CD1c-positive myeloid dendritic cell (primary cell): ENCODE results near the gene TAOK1.
"Not testable (repeated sequence)": the region's sequence is repeated elsewhere in the genome, so short reads cannot be mapped to it uniquely, and the experiment has no call there.

Source experiments
- DNase-seq: peaks from one replicate; pipeline ENCODE4 v3.0.0-alpha.2; 2016; ENCODE audit errors: extremely low spot score

Gene TAOK1

DNA sequence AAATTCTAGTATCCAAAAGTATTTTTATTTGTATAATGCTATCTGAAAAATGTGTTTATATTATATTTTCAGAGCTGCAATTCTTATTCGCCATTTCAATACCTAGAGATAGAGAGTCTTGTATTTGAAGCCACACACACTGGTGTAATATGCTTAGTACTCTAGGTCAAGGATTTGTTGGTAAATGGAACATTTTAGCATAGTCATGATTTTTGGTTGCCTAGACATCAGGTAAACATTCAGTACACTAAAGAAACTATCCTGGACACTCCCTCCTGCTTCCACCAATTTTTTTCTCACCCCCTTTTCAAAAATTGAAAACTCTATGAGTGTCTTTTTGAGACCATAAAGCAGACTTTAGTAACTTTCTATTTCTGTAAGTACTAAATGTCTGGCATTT lies 155.9 kb downstream of the TAOK1 start:
- DNase-seq: no peak

DNA sequence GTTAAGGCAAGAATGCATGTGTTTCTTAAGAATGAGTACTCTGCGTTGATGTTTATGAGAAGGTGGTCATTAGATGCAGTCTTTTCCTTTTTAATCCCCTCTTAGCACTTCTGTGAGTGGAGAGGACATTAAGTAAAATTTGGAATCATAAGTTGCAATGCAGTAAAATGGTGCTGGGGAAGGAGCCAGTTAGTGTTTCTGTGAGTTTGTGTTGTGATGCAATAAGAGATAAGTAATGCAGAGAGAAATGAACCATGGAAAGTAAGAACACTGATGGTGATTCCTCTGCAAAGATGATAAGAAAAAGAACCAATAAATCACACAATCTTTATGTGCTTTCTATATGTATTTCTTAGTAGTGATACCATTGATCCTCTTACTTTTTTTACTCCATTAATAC lies 156.7 kb downstream of the TAOK1 start:
- no peak for DNase-seq

DNA sequence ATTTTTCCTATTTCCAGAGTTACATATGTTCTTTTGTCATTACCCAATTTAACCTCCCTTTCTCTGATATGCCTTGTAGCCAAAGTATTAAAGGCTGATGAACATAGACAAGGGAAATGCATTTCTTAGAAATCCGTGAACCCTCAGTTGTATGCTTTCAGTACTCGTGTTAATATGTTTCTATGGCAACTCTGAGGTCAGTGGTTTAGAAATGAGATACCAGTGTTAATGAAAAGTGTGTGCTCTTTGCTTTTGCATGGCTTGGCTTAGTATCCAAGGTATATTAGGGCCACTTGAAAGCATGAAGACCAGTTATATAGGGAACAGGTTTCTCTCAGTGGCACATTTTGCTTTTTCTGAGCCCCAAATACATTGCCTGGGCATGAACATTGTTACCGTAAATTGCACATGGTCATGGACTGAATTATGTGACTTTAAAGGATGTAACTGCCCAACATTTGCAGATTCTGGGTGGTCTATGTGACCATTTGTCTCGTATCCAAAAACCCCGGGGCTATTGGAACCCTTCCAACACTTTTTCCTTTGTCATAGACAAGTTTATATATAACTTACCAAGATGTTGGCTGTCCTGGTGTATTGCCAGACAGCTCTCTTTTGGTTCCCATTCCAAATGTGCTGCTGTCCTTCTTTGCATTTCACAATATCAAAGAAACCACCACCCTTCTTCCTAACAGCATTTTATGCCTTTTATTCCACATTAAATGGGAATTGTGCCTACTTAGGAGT lies 159.2 kb downstream of the TAOK1 start:
- DNase-seq: no peak

DNA sequence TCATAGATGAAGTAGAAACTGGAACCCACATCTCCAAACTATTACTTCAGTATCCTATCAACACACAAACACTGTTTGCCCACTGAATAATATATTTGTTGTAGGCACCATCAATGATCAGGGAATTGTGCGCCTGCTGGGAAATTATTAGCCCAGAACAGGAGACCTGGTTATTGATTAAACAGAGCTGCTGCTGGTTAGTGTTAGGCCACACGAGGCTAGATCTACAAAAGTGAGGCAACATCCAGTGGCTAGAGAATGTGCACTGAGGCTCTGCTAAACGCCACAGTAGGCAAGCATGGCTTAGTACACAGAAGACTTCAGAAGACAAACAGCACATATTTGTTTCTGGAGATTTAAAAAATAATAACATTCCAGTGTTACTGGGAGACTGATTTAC lies 165.7 kb downstream of the TAOK1 start:
- DNase-seq: no peak

DNA sequence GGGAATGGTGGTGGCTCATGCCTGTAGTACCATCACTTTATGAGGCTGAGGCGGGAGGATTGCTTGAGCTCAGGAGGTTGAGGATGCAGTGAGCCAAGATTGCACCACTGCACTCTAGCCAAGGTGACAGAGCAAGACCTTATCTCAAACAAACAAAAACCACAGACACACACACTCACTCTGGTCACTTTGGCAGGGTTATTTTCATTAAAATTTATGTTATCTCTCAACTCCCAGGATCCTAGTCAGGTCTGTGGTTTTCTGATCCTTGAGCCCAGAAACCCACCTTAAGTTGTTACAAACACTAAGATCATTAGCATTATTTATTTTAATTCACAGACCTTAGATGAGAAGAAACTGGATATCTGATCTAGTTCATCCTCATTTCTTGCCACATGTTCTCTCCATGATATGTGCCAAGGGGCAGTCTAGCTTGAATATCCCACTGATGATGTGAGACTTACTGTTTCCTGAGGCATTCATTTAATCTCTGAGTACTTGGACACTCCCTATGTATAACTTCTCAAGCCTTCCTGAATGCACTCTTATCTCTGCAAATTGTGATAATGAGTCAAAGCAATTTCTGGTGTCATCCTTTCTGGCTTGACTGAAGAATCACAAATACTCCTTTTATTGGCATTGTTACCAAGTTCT lies 167.0 kb downstream of the TAOK1 start:
- no peak for DNase-seq

DNA sequence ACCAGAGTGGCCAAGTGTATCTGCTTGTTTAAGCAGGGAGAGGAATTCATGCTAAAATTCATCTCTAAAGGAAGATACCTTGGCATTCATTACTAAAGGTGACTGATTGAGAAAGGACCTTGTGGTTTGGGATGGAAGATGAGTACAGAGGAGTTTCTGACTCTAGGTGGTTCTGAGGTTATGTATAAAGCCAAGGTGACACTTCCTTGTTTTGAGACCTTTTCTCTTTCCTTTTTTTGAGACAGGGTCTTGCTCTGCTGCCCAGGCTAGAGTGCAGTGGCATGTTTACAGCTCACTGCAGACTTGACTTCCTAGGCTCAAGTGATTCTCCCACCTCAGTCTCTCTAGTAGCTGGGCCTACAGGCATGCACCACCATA lies 167.6 kb downstream of the TAOK1 start:
- no peak for DNase-seq

DNA sequence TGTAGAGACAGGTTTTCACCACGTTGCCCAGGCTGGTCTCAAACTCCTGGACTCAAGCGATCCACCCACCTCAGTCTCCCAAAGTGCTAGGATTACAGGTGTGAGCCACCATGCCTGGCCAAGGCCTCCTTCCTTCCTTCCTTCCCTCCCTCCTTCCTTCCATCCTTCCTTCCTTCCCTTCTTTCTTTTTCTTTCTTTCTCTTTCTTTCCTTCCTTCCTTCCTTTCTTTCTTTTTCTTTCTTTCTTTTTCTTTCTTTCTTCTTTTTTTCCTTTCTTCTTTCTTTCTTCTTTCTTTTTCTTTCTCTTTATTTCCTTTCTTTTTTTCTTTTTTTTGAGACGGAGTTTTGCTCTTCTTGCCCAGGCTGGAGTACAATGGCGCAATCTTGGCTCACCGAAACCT lies 168.0 kb downstream of the TAOK1 start:
- DNase-seq: not testable (repeated sequence)

DNA sequence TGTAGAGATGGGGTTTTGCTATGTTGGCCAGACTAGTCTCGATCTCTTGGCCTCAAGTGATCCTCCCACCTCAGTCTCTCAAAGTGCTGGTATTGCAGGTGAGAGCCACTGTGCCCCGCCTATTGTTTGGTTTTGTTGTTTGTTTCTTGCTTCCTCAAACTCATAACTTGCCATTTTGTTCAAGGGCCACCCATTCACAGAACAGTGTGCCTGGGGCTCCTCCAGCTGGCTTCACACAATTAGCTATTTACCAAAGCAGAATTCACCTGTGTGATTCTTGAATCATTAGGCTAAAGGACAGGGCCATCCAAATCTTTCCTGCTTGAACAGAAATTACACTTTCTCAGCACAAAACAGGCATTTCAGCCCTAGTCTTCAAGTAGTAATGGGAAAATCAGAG lies 169.5 kb downstream of the TAOK1 start:
- DNase-seq: no peak

DNA sequence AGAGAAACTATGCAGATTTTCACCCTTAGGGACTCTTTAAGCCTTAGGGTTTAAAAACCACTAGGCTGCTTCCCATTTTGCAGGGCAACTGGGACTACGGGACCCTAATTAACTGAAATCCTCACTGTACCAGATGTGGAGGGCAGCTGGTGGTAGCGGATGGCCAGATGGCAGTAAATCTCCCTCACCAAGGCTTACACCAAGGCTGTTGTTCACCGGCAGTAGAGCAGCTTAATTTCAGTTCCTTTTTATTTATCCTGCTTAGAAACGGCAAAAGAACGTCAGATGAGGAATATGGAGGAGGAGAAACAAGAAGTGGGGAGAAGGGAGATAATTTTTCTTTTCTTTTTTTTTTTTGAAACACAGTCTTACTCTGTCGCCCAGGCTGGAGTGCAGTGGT lies 170.2 kb downstream of the TAOK1 start:
- peak; percentile 84 for DNase-seq

DNA sequence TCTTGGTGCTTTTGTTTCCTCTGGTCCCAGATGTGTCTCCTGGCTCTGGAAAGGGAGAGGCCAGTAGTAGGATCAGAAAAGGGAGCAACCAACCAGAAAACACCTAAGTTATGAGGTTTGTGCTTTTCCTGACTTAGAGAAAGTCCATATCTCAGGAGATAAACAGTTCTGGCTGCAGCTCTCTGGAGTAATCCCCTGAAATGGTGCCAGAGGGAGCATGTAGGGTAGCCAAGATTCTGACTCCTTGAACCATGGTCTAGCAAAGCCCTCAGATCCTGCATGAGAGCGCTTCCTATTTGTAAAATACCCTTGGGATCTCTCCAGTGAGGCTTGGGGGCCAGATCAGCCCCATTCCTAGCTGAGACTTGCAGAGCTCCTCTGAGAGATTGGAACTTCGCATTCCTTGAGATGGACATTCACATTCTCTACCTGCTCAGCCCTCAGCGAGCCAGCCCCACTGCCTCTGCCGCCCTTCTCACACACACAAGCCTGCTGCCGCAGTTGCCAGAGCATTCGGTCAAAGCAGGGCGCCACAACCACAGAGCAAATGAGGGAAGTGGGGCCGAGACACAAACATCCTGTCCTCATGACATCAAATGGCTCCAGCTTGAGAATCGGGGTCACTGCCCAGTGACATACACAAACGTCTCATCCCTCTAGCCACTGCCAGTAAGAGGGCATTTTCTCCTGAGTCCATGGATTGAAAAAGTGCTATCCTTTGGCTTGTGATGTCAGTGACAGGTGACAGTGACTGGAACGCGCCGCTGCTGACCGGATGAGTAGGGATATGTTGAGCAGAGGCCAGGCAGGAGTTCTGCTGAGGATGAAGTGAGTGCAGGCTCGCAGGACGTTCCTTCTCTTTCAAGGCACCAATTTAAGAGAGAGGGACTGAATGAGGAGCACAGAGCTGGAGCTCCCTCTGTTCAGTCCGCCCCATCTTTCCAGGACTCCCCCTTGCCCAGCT lies 171.7 kb downstream of the TAOK1 start:
- DNase-seq: peak; percentile 63

DNA sequence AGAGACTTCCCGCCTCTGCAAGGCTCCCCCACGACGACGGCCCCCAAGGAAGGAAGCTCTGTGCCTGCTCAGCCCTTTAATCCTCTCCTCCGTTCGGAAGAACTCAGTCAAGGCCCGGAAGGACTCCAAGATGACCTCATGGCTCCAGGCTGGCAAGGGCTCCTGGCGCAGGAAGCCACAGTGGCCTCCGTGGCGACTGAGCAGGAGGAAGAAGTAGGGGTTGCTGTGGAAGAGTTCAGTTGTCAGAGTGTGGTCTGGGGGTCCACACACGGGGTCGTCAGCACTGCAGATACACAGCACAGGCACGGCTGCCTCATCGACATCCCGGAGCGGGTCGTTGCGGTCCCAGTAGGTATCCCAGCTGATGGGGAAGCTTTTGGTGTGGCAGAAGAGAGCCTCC lies 172.5 kb downstream of the TAOK1 start:
- DNase-seq: peak; percentile 16

DNA sequence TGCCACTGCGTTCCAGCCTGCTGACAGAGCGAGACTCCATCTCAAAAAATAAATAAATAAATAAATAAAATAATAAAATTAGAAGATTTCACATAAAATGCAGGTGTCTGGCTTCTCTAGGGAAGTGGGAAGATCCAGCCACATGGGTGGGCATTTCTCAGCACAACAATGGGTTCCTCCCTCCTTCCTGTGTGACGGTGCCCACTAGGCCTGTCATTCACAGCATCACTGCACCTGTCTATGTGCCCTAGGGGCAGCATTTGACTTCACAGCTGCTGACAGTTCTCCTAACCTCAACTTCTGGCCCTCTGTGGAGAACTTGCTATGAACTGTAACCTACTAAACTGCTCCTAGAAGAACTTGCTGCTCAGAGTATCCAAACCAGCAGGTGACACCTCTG lies 173.7 kb downstream of the TAOK1 start:
- no peak for DNase-seq

DNA sequence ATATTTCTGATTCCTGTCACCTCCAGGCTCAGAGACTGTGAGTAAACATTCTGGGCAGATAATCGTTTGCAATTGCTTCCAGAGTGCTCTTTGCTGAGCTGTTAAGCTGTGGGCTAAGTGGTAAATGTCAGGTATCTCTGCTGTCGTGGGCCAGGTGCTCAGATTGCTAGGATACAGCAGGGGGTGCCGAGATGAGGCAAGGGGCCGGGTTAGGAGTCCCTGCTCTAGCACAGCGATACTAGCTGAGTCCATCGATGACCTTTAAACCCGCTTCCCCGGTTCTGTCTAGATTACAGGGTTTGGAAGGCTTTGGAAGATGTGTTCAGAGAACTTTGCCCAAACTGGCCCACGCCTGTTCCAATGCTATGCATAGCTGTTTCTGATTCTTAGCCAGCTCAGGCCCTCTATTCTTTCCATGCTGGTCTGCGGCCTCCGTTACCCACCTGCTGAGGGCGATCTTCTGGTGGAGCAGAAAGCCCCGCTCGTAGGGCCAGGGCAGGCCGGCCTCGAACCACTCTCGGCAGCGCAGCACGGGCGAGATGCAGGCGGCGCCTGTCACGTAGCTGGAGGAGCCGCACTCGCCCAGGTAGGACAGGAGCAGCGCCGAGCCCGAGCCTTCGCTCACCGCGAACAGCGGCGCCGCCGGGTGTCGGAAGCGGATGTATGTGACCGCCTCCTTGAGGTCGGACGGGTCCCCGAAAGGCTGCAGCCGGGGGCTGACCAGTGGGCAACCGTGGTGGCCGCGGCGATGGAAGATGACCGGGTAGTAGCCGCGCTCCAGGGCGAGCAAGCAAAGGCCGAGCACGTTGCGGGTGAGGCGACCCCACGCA lies 175.7 kb downstream of the TAOK1 start:
- peak; percentile 46 for DNase-seq

DNA sequence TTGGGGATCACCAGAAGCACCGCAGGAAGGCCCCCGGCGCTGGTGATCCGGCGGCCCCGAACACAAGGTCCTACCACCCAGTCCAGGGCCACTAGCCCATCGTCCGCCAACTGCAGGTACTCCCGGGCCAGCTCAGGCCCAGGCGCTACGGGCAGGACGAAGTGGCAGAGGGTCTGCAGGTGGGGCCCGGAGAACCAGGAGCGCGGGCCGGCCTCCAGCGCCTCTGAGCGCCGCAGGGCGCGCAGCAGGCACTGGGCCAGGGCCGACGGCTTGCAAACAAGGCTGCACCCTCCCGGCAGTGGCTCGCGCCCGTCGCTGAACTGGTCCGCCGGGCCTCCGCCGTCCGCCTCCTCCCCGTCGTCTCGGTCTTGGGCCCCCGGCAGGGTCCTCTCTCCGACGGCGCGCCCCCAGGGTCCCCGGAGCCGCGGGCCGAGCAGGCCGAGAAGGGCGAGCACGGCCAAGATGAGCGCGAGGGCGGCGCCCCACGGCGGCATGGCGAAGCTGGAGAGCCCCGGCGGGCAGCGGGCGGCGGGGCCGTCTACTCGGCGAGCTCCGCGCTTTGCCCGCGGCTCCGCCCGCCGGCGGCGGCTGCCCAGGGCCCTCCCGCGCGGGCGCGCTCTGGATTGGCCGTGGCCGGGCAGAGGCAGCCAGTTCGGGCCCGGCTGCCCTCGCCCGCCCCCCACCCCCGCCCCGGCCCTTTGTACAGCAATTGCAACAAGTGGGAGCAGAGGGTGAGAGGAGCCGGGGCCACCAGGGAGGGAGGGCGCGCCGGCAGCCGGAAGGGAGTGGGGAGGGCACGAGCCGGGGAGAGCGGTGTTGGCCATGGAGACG lies 176.5 kb downstream of the TAOK1 start, which contains the start of gene ABHD15:
TSS of gene ABHD15 (minus strand) at position 565 of the 831 bp plus-strand sequence. CDS start at position 494, 71 bp downstream.
- peak; percentile 91 for DNase-seq

DNA sequence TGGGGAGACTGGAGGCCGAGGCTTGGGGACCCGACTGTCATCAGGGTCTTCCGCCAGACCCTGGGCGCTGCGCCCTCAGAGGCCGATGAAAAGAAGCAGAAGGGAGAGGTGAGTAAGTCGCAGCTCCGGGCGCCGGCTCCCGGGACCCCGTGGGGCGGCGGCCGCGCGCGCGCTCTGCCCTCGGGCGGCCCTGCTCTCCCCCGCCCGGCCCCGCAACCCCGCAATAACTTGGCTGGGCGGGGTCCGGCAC lies 177.1 kb downstream of the TAOK1 start:
- DNase-seq: no peak

DNA sequence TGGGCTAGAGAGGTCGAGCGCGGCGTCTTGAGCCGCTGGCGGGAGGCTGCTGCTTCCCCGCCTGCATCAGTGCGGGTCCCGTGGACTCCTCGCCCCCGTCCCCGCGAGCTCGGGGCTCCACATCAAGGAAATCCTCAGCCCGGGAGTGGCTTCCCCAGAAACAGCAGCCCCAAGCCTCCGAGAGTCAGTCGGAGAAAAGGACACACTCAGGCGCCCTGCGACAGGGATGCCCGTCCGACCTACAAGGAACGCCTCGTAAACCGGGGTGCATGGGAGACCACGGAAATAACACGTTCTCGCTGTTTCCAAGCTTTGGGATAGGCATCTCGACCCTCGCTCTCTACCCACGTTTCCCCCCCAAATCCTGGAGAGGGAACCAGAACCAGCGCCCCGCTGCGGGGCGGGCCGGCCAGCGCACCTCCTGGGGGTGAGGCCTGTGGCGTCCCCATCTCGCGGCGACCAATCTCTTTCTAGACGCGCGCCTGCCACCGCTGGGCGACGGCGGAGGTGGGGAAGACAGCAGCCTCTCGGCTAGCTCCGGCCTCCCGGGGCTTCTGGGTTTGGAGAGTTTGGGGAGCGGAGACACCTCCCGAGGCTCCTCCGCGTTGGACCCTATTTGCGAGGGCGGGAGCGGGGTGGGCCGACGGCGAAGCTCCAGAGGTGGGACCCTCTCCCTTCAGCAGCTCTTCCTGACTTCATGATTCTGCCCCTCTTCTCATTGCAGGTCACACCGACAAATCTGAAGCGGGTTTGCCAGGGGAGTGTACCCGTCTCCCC lies 177.6 kb downstream of the TAOK1 start:
- DNase-seq: peak; percentile 72

DNA sequence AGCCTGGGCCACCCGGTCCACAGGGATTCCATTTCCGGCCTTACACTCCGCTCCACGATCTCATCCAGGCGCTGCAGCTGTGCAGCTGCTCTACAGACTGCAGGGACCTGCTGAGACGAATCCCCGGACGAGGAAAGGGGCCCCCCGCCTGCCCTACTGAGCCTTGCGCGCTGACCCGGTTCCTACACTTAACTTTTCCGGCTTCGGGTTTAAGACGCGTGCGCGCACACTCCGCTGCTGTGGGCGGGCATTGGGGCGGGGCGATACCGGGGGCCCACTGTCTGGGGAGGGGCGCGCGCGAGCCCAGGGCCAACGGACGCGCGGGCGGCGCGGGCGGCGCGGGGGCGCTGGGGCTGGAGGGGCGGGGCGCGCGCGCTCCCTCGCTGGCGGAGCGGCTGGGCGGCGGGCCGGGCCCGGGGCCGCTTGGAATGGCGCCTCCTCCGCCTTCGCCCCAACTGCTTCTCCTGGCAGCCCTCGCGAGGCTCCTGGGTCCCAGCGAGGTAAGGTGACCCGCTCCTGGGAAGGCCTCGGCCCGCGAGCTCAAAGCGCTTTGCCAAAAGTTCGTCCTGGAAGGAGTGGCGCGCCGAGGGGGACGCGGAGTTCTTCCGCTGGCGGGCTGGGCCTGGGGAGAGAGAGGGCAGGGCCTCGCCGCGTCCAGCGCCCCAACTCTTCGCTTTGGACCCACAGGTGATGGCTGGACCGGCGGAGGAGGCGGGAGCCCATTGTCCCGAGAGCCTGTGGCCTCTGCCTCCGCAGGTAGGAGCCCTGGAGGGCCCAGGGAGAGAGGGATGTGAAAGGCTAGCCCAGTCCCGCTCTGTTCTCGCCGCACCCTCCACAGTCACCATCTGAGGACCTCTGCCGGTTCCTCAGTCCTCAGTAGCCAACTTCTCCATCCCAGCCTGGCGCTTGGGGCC lies 178.4 kb downstream of the TAOK1 start, which contains the start of gene TP53I13:
TSS of gene TP53I13 (plus strand) at position 371 of the 914 bp plus-strand sequence. CDS start at position 429, 58 bp downstream.
- DNase-seq: peak; percentile 85

DNA sequence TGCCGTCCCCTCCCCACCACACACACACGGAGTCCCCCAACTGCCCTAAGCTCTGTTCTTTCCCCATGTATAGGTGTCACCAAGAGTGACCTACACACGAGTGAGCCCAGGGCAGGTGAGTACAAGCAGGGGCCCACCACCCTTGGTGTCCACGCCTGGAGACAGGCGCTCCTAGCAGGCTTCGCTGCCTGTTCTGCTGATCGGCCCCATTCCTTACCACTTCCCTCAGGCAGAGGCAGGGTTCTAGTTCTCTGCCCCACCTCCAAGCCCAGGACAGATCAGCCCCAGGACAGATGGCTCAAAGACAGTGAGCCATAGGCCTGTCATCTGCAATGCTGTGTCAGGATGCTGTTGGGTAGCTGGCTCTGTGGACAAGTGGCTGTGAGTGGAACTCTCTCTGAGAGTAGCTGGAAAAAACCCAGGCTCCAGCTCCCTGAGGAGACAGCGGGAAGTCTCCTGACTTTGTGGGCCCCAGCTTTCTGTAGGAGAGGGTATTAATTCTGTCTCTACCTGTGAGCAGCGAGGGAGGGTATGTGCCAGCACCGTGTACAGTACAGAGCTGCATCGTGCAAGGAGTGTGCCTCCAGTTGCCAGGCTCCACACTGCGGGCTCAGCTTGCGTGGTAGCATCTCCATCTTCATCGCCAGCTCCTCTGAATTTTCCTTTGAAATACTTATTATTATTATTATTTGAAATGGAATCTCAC lies 179.2 kb downstream of the TAOK1 start:
- no peak for DNase-seq
